ENCODE results near the gene AJAP1.

- TF ChIP-seq CTCF (IDR thresholded peaks at IDR 0.05) (no peak), ZFX (IDR thresholded peaks at IDR 0.05; ENCODE audit: borderline replicate concordance) (no peak)
These were observed 11.0 kb downstream of the AJAP1 start for GRCh38 chr1:4665456-4665855.
